ENCODE measurements around the gene PHACTR3.

DNA sequence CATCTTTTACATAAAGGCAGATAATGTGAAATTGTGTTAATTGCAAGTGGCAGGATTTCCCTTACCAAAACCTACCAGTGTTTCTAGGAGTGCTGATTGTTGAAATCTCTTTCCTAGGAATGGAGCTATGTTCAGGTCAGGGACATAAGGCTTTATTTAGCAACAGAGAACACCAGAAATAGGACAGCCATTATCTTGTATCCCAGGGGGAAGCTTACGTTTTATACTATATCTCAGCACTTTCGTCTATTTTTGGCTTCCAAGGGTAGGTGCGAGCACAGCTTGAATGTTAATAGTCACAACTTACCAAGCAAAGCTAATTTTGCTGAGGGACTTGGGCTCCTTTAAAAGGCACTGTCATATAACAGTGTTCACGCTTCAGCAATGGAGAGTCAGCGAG lies 235.1 kb downstream of the PHACTR3 start:
- TF ChIP-seq, protein P1, sequence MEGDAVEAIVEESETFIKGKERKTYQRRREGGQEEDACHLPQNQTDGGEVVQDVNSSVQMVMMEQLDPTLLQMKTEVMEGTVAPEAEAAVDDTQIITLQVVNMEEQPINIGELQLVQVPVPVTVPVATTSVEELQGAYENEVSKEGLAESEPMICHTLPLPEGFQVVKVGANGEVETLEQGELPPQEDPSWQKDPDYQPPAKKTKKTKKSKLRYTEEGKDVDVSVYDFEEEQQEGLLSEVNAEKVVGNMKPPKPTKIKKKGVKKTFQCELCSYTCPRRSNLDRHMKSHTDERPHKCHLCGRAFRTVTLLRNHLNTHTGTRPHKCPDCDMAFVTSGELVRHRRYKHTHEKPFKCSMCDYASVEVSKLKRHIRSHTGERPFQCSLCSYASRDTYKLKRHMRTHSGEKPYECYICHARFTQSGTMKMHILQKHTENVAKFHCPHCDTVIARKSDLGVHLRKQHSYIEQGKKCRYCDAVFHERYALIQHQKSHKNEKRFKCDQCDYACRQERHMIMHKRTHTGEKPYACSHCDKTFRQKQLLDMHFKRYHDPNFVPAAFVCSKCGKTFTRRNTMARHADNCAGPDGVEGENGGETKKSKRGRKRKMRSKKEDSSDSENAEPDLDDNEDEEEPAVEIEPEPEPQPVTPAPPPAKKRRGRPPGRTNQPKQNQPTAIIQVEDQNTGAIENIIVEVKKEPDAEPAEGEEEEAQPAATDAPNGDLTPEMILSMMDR (IDR thresholded peaks at IDR 0.05; ENCODE audit: extremely low read depth in 1 of 2, insufficient read depth in 1 of 2, low read depth in 1 of 2, low read length in 2 of 2), result no peak
- TF ChIP-seq POLR2AphosphoS5 (IDR thresholded peaks at IDR 0.05; ENCODE audit: insufficient read depth, low read depth, low read length), result no peak
- no peak for TF ChIP-seq POLR2A (IDR thresholded peaks at IDR 0.05; ENCODE audit: low read depth, low read length)
- TF ChIP-seq EZH2 (IDR thresholded peaks at IDR 0.05; ENCODE audit: borderline replicate concordance, low read depth, low read length, severe bottlenecking), result no peak
- no peak for TF ChIP-seq FOS (IDR thresholded peaks at IDR 0.05; ENCODE audit: borderline replicate concordance, insufficient read depth, low read length)
